ENCODE results near the gene KLHL29. TPM values are rescaled to one million over a fixed set of nuclear protein-coding genes. Genes with fewer than 3 reads are reported as not detected.

Gene KLHL29
- total RNA-seq, 2 experiments from 2014 or later, result 0.23 to 0.66 TPM

- Histone ChIP-seq H3K36me3 (ENCODE audit: insufficient read depth, low read length) (no peaks in the 10 kb centered on the region), H4K20me1 (ENCODE audit: insufficient read depth, low read length) (no peaks in the 10 kb centered on the region; the same call in 1 of the 2 replicates), H3K27ac (ENCODE audit: low read depth, low read length, poor library complexity, severe bottlenecking) (no peak overlapping the region), H2AFZ (ENCODE audit: low read length) (no peak overlapping the region), H3K4me1 (ENCODE audit: insufficient read depth, low read length, poor library complexity, severe bottlenecking) (no peaks in the 10 kb centered on the region), H3K4me2 (ENCODE audit: low read length) (no peak overlapping the region), H3K9me3 (ENCODE audit: low read length) (no peaks in the 10 kb centered on the region), H3K79me2 (ENCODE audit: insufficient read depth, low read depth, low read length) (no peaks in the 10 kb centered on the region), H3K4me3 (ENCODE audit: low read depth, low read length, poor library complexity, severe bottlenecking) (no peak overlapping the region), H3K9me2 (ENCODE audit: insufficient read depth, low read length) (no peaks in the 10 kb centered on the region)
- BruUV-seq (replicated peaks), result no TSS peak
- TF ChIP-seq EZH2phosphoT487 (IDR thresholded peaks at IDR 0.05; ENCODE audit: borderline replicate concordance, low read depth, low read length) (no peak), CTCF (conservative IDR thresholded peaks at IDR 0.05; ENCODE audit: low read length) (no peak)
- DNase-seq (ENCODE audit: low spot score), result no peak
- ChIA-PET CTCF (ENCODE audit: unreplicated experiment) (no interaction called here), POLR2A (no interaction called here)
- intact Hi-C loops (cut with micrococcal nuclease; ENCODE audit: unreplicated experiment), result no loop called here
Observed at GRCh38 chr2:23484767-23485166, 99.8 kb downstream of the KLHL29 start.

- POLR2A ChIA-PET, result no interaction called here
- no peak for TF ChIP-seq EZH2phosphoT487 (IDR thresholded peaks at IDR 0.05; ENCODE audit: borderline replicate concordance, low read depth, low read length)
- Histone ChIP-seq H3K9me2 (ENCODE audit: insufficient read depth, low read length) (no peaks in the 10 kb centered on the region), H3K4me2 (ENCODE audit: low read length) (no peak overlapping the region), H3K4me1 (ENCODE audit: insufficient read depth, low read length, poor library complexity, severe bottlenecking) (no peaks in the 10 kb centered on the region), H3K9me3 (ENCODE audit: low read length) (no peaks in the 10 kb centered on the region), H3K79me2 (ENCODE audit: insufficient read depth, low read depth, low read length) (no peaks in the 10 kb centered on the region), H3K27ac (ENCODE audit: low read depth, low read length, poor library complexity, severe bottlenecking) (no peak overlapping the region), H3K4me3 (ENCODE audit: low read depth, low read length, poor library complexity, severe bottlenecking) (no peak overlapping the region), H3K36me3 (ENCODE audit: insufficient read depth, low read length) (no peaks in the 10 kb centered on the region), H4K20me1 (ENCODE audit: insufficient read depth, low read length) (no peaks in the 10 kb centered on the region; the same call in 1 of the 2 replicates), H2AFZ (ENCODE audit: low read length) (no peak overlapping the region)
- CTCF ChIA-PET (ENCODE audit: unreplicated experiment), result no interaction called here
- BruUV-seq (replicated peaks), result no TSS peak
- intact Hi-C loops (cut with micrococcal nuclease; ENCODE audit: unreplicated experiment), result no loop called here
- no peak for DNase-seq (ENCODE audit: low spot score)
Observed at GRCh38 chr2:23485261-23485660, 100.3 kb downstream of the KLHL29 start.

GRCh38 chr2:23485841-23486683 is 101.1 kb downstream of the KLHL29 start:
- H3K9me2 ChIP-seq (ENCODE audit: insufficient read depth, low read length), result no peaks in the 10 kb centered on the region
- H2AFZ ChIP-seq (ENCODE audit: low read length), result no peak overlapping the region
- intact Hi-C loops (cut with micrococcal nuclease; ENCODE audit: unreplicated experiment), result no loop called here
- H3K4me2 ChIP-seq (ENCODE audit: low read length), result no peak overlapping the region
- H3K4me3 ChIP-seq (ENCODE audit: low read depth, low read length, poor library complexity, severe bottlenecking), result no peak overlapping the region
- no TSS peak for BruUV-seq (replicated peaks)
- H3K27ac ChIP-seq (ENCODE audit: low read depth, low read length, poor library complexity, severe bottlenecking), result no peak overlapping the region
- POLR2A ChIA-PET, result interaction anchor here (0.5 kb wide), 1 partner anchor 1637 kb away, joined by 3 read pairs; no protein-coding TSS in a partner anchor
- H4K20me1 ChIP-seq (ENCODE audit: insufficient read depth, low read length), result no peaks in the 10 kb centered on the region; the same call in 1 of the 2 replicates
- TF ChIP-seq EZH2phosphoT487 (IDR thresholded peaks at IDR 0.05; ENCODE audit: borderline replicate concordance, low read depth, low read length) (no peak), CTCF (conservative IDR thresholded peaks at IDR 0.05; ENCODE audit: low read length) (no peak)
- DNase-seq (ENCODE audit: low spot score), result no peak
- no peaks in the 10 kb centered on the region for H3K9me3 ChIP-seq (ENCODE audit: low read length)
- CTCF ChIA-PET (ENCODE audit: unreplicated experiment), result no interaction called here
- no peaks in the 10 kb centered on the region for H3K79me2 ChIP-seq (ENCODE audit: insufficient read depth, low read depth, low read length)
- H3K36me3 ChIP-seq (ENCODE audit: insufficient read depth, low read length), result no peaks in the 10 kb centered on the region
- no peaks in the 10 kb centered on the region for H3K4me1 ChIP-seq (ENCODE audit: insufficient read depth, low read length, poor library complexity, severe bottlenecking)

Data from OCI-LY7 (cell line).